Measurements from ENCODE around the gene HAGHL. TPM values are rescaled to one million over a fixed set of nuclear protein-coding genes. Genes with fewer than 3 reads are reported as not detected.
A peak's percentile ranks its signal among the peaks of the same experiment; 100 is the strongest.
"Not testable (repeated sequence)": the region's sequence is repeated elsewhere in the genome, so short reads cannot be mapped to it uniquely, and the experiment has no call there.

HAGHL gene
- total and polyA plus RNA-seq, 7 donors = 0.92 to 10.5 (median 3.6) TPM

GRCh38 chr16:739560-740458 lies 12.9 kb downstream of the HAGHL start:
- no peak for DNase-seq
- Histone ChIP-seq H3K4me3 (peak overlapping the region; percentile 79 to 92 (median 88)), H3K36me3 (peaks cover 21 to 42% (median 24%) of the 10 kb centered on the region in 4 donors), H3K9me3 (no peaks in the 10 kb centered on the region), H3K27ac (peak overlapping the region in 2 of 4 donors; percentile 69 to 72), H3K4me1 (peaks cover 0 to 18% (median 15%) of the 10 kb centered on the region in 4 donors), H3K27me3 (no peaks in the 10 kb centered on the region)
- intact Hi-C loops (cut with DNase I) = loop anchor here (1.0 to 2.0 kb wide), 2 partner anchors 19 to 29 kb away; partner anchors contain the start of gene ANTKMT
- WGBS, 2 donors = 31 to 48% methylated on average over 38 of the region's 38 CpGs
- no peak for TF ChIP-seq POLR2A (IDR thresholded peaks at IDR 0.05)

GRCh38 chr16:740459-740763 lies 13.5 kb downstream of the HAGHL start:
- Histone ChIP-seq H3K4me3 (peak overlapping the region; percentile 79 to 92 (median 88)), H3K4me1 (peaks cover 0 to 18% (median 15%) of the 10 kb centered on the region in 4 donors), H3K27ac (peak overlapping the region; percentile 69 to 75 (median 72)), H3K9me3 (no peaks in the 10 kb centered on the region), H3K36me3 (peaks cover 15 to 38% (median 23%) of the 10 kb centered on the region in 4 donors), H3K27me3 (peaks cover 0 to 2% (median 0%) of the 10 kb centered on the region in 3 donors)
- 0% methylated on average over 22 of the region's 22 CpGs for WGBS, 2 donors
- intact Hi-C loops (cut with DNase I) = loop anchor here (1.0 to 2.0 kb wide), 2 partner anchors 20 to 29 kb away; partner anchors contain the start of gene ANTKMT
- TF ChIP-seq POLR2A (IDR thresholded peaks at IDR 0.05) (no peak), POLR2AphosphoS5 (IDR thresholded peaks at IDR 0.05) (no peak), EP300 (IDR thresholded peaks at IDR 0.05) (no peak), CTCF (IDR thresholded peaks at IDR 0.05) (no peak)
- no peak for DNase-seq

GRCh38 chr16:740764-741505 lies 14.0 kb downstream of the HAGHL start, which contains the start of gene CIAO3:
Gene CIAO3 (minus strand): TSS chr16:740997. CDS start chr16:740985, 12 bp downstream.
- Histone ChIP-seq H3K4me3 (peak within 1 kb of the TSS; percentile 79 to 92 (median 88)), H3K36me3 (peaks cover 12 to 33% (median 19%) of the 10 kb centered on the region in 4 donors), H3K27ac (peak within 1 kb of the TSS; percentile 69 to 75 (median 72)), H3K9me3 (no peaks in the 10 kb centered on the region), H3K4me1 (peaks cover 0 to 18% (median 15%) of the 10 kb centered on the region in 4 donors), H3K27me3 (peaks cover 0 to 5% (median 0%) of the 10 kb centered on the region in 3 donors)
- intact Hi-C loops (cut with DNase I) = loop anchor here (1.0 to 2.0 kb wide), 2 partner anchors 20 to 30 kb away; partner anchors contain the start of gene ANTKMT
- DNase-seq = peak; percentile 94
- TF ChIP-seq CTCF (IDR thresholded peaks at IDR 0.05) (peak; percentile 62 to 97 (median 72)), EP300 (IDR thresholded peaks at IDR 0.05) (no peak), POLR2AphosphoS5 (IDR thresholded peaks at IDR 0.05) (peak; percentile 95 to 99 (median 98)), POLR2A (IDR thresholded peaks at IDR 0.05) (peak; percentile 16 to 58)
- 1% methylated on average over 79 of the region's 79 CpGs for WGBS, 2 donors

GRCh38 chr16:741986-742629 lies 15.2 kb downstream of the HAGHL start:
- H3K4me3 ChIP-seq = no peak overlapping the region
- no peaks in the 10 kb centered on the region for H3K9me3 ChIP-seq
- H3K36me3 ChIP-seq = peaks cover 5 to 21% (median 8%) of the 10 kb centered on the region in 4 donors
- TF ChIP-seq POLR2A (IDR thresholded peaks at IDR 0.05) = no peak
- no peak for TF ChIP-seq EP300 (IDR thresholded peaks at IDR 0.05)
- no peak for TF ChIP-seq CTCF (IDR thresholded peaks at IDR 0.05)
- no peak for TF ChIP-seq POLR2AphosphoS5 (IDR thresholded peaks at IDR 0.05)
- H3K27me3 ChIP-seq = peaks cover 0 to 5% (median 0%) of the 10 kb centered on the region in 3 donors
- intact Hi-C loops (cut with DNase I) = loop anchor here (2.0 kb wide), 1 partner anchor 21 kb away; the partner anchor contains the start of gene ANTKMT
- WGBS, 2 donors = 91 to 93% methylated on average over 15 of the region's 15 CpGs
- peaks cover 0 to 18% (median 15%) of the 10 kb centered on the region in 4 donors for H3K4me1 ChIP-seq
- DNase-seq = no peak
- no peak overlapping the region for H3K27ac ChIP-seq

GRCh38 chr16:742894-743293 lies 16.0 kb downstream of the HAGHL start:
- 86 to 88% methylated on average over 14 of the region's 14 CpGs for WGBS, 2 donors
- peaks cover 0 to 14% (median 2%) of the 10 kb centered on the region in 4 donors for H3K36me3 ChIP-seq
- intact Hi-C loops (cut with DNase I); DNase-seq; H3K27me3 ChIP-seq; H3K27ac ChIP-seq; H3K4me3 ChIP-seq; H3K9me3 ChIP-seq: not testable (repeated sequence)
- H3K4me1 ChIP-seq = peaks cover 0 to 18% (median 15%) of the 10 kb centered on the region in 4 donors
